Osteocyte (in vitro differentiated cells): ENCODE measurements around the gene CD200. TPM values are rescaled to one million over a fixed set of nuclear protein-coding genes. Genes with fewer than 3 reads are reported as not detected.

Source experiments
- DNase-seq: peaks from one replicate; pipeline ENCODE4 v3.0.0; 2021; ENCODE audit warnings: mixed read lengths; ENCODE audit not compliant: unreplicated experiment; ENCODE audit errors: extremely low spot score
- H3K27ac Mint-ChIP-seq: one replicate; pipeline ENCODE4 v1.8.0; 2021; ENCODE audit warnings: mild to moderate bottlenecking, mixed read lengths; ENCODE audit not compliant: unreplicated experiment
- H3K27me3 Mint-ChIP-seq: one replicate; pipeline ENCODE4 v1.8.0; 2021; ENCODE audit warnings: mixed read lengths; ENCODE audit not compliant: unreplicated experiment
- H3K36me3 Mint-ChIP-seq: one replicate; pipeline ENCODE4 v1.8.0; 2021; ENCODE audit warnings: mixed read lengths; ENCODE audit not compliant: unreplicated experiment
- H3K4me1 Mint-ChIP-seq: one replicate; pipeline ENCODE4 v1.8.0; 2021; ENCODE audit warnings: mixed read lengths; ENCODE audit not compliant: unreplicated experiment
- H3K4me3 Mint-ChIP-seq: one replicate; pipeline ENCODE4 v1.8.0; 2021; ENCODE audit warnings: mild to moderate bottlenecking, moderate library complexity, mixed read lengths; ENCODE audit not compliant: unreplicated experiment
- H3K9me3 Mint-ChIP-seq: one replicate; pipeline ENCODE4 v1.8.0; 2021; ENCODE audit warnings: mixed read lengths; ENCODE audit not compliant: unreplicated experiment
- CTCF ChIP-seq: fragments of 200-600 bp; sonication (generic); IDR thresholded peaks from 2 replicates; pipeline ENCODE4 v1.5.0; 2021; ENCODE audit warnings: antibody characterized with exemption, mild to moderate bottlenecking, moderate library complexity
- total RNA-seq: library from RNA; stranded (reverse); gene quantifications from 2 replicates; pipeline ENCODE4 v1.2.1, GENCODE V29; 2021

CD200 gene
- total RNA-seq, 1 donor from 2014 or later = 0.27 TPM

GRCh38 chr3:112373476-112373875 is 40.5 kb downstream of the CD200 start:
- no peak for DNase-seq
- Mint-ChIP-seq H3K4me1 (peaks cover 12% of the 10 kb centered on the region), H3K36me3 (no peaks in the 10 kb centered on the region), H3K27ac (no peak overlapping the region), H3K27me3 (peaks cover 2% of the 10 kb centered on the region), H3K9me3 (no peaks in the 10 kb centered on the region), H3K4me3 (no peak overlapping the region)
- no peak for TF ChIP-seq CTCF

GRCh38 chr3:112373924-112374323 is 41.0 kb downstream of the CD200 start:
- no peak for DNase-seq
- Mint-ChIP-seq H3K4me3 (no peak overlapping the region), H3K27me3 (peaks cover 2% of the 10 kb centered on the region), H3K36me3 (no peaks in the 10 kb centered on the region), H3K9me3 (no peaks in the 10 kb centered on the region), H3K4me1 (peaks cover 13% of the 10 kb centered on the region), H3K27ac (no peak overlapping the region)
- no peak for TF ChIP-seq CTCF

GRCh38 chr3:112374333-112374734 is 41.4 kb downstream of the CD200 start:
- Mint-ChIP-seq H3K9me3 (no peaks in the 10 kb centered on the region), H3K27ac (no peak overlapping the region), H3K4me1 (peaks cover 13% of the 10 kb centered on the region), H3K36me3 (no peaks in the 10 kb centered on the region), H3K4me3 (no peak overlapping the region), H3K27me3 (peaks cover 2% of the 10 kb centered on the region)
- DNase-seq = no peak
- no peak for TF ChIP-seq CTCF

- no peak for DNase-seq
- Mint-ChIP-seq H3K36me3 (no peaks in the 10 kb centered on the region), H3K4me3 (no peak overlapping the region), H3K27ac (no peak overlapping the region), H3K9me3 (no peaks in the 10 kb centered on the region), H3K4me1 (peaks cover 13% of the 10 kb centered on the region), H3K27me3 (peaks cover 2% of the 10 kb centered on the region)
- no peak for TF ChIP-seq CTCF
These were observed 42.2 kb downstream of the CD200 start for GRCh38 chr3:112375117-112375516.

- no peaks in the 10 kb centered on the region for H3K36me3 Mint-ChIP-seq
- H3K27ac Mint-ChIP-seq = no peak overlapping the region
- H3K27me3 Mint-ChIP-seq = peaks cover 2% of the 10 kb centered on the region
- H3K9me3 Mint-ChIP-seq = no peaks in the 10 kb centered on the region
- no peak for TF ChIP-seq CTCF
- H3K4me1 Mint-ChIP-seq = peaks cover 13% of the 10 kb centered on the region
- no peak for DNase-seq
- no peak overlapping the region for H3K4me3 Mint-ChIP-seq
These were observed 43.4 kb downstream of the CD200 start for GRCh38 chr3:112376241-112376911.
